ENCODE measurements around the gene C3orf22.

- TF ChIP-seq CTCF (IDR thresholded peaks at IDR 0.05; ENCODE audit: low read depth, low read length) (no peak), EZH2phosphoT487 (IDR thresholded peaks at IDR 0.05; ENCODE audit: low read depth) (no peak)
Measured at GRCh38 chr3:126551121-126551838, 7.5 kb downstream of the C3orf22 start.
